ENCODE measurements around the gene CDH4.

CDH4 gene

DNA sequence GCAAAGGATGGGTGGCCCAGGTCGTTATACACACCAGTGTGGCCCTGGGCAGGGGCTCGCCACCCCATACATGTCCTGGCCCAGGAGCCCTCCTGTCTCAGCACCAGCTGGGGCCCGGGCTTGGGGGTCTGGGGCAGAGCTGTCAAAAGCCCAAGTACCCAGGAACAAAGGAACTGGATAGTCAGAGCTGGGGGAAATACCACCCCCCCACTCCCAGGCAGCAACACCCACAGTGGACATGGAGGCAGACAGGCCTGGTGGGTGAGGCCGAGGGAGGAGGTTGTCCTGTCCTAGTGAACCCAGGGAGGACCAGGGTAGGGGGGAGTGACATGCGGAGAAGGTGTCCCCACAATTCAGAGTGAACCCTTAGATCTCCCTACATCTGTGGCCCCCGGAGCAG is 406.5 kb downstream of the CDH4 start:
- Histone ChIP-seq H3K36me3 (ENCODE audit: control insufficient read depth in 2 of 2, insufficient read depth in 1 of 2, low read length in 2 of 2) (no peaks in the 10 kb centered on the region), H3K4me1 (ENCODE audit: control insufficient read depth, insufficient read depth, low read length) (no peaks in the 10 kb centered on the region), H3K4me3 (ENCODE audit: low read depth, low read length) (no peak overlapping the region), H3K27ac (ENCODE audit: extremely low read depth, low read depth, low read length) (no peak overlapping the region), H3K9me3 (ENCODE audit: control insufficient read depth, insufficient read depth, low read depth, low read length) (no peaks in the 10 kb centered on the region)
- no peak for TF ChIP-seq ZNF416 (tag by site-specific recombination; IDR thresholded peaks at IDR 0.05)
- no peak for TF ChIP-seq ZNF777 (tag by site-specific recombination; IDR thresholded peaks at IDR 0.05; ENCODE audit: borderline replicate concordance)
- no peak for TF ChIP-seq ZNF324 (tag by site-specific recombination; IDR thresholded peaks at IDR 0.05)
- no peak for TF ChIP-seq ZNF404 (tag by site-specific recombination; IDR thresholded peaks at IDR 0.05)
- TF ChIP-seq, protein P1, sequence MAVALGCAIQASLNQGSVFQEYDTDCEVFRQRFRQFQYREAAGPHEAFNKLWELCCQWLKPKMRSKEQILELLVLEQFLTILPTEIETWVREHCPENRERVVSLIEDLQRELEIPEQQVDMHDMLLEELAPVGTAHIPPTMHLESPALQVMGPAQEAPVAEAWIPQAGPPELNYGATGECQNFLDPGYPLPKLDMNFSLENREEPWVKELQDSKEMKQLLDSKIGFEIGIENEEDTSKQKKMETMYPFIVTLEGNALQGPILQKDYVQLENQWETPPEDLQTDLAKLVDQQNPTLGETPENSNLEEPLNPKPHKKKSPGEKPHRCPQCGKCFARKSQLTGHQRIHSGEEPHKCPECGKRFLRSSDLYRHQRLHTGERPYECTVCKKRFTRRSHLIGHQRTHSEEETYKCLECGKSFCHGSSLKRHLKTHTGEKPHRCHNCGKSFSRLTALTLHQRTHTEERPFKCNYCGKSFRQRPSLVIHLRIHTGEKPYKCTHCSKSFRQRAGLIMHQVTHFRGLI (tag by site-specific recombination; IDR thresholded peaks at IDR 0.05), result no peak
- TF ChIP-seq, protein P2, sequence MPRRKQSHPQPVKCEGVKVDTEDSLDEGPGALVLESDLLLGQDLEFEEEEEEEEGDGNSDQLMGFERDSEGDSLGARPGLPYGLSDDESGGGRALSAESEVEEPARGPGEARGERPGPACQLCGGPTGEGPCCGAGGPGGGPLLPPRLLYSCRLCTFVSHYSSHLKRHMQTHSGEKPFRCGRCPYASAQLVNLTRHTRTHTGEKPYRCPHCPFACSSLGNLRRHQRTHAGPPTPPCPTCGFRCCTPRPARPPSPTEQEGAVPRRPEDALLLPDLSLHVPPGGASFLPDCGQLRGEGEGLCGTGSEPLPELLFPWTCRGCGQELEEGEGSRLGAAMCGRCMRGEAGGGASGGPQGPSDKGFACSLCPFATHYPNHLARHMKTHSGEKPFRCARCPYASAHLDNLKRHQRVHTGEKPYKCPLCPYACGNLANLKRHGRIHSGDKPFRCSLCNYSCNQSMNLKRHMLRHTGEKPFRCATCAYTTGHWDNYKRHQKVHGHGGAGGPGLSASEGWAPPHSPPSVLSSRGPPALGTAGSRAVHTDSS (tag by site-specific recombination; IDR thresholded peaks at IDR 0.05), result no peak
- no peak for TF ChIP-seq ZNF175 (tag by site-specific recombination; IDR thresholded peaks at IDR 0.05)
- no peak for TF ChIP-seq ZNF76 (tag by site-specific recombination; IDR thresholded peaks at IDR 0.05; ENCODE audit: borderline replicate concordance, low read depth)
- ChIA-PET POLR2A (no interaction called here), CTCF (no interaction called here)

DNA sequence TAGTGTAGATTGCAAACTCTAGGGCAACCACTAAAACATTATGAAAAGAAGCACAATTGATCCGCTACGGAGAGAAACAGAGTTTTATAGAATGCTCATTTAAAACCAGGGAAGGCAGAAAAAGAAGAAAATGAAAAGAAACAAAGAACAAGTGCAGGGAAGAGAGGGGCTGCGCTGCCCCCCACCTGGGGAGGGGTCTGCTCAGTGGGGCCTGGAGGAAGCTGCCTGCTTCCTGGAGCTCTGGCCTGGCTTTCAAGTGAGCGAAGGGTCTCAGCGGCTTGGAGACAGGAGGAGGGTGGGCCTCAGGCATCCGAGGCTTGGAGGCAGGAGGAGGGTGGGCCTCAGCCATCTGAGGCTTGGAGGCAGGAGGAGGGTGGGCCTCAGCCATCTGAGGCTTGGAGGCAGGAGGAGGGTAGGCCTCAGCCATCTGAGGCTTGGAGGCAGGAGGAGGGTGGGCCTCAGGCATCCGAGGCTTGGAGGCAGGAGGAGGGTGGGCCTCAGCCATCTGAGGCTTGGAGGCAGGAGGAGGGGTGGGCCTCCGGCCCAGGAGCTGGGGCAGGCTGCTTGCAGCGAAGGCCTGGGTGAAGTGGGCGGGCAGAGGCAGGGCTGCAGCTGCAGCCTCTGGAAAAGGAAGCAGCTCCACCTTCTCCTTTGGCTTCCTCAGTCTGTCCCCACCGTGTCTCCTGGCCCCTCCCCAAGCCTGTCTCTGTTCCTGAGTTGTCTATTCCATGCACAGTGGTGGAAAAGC is 407.4 kb downstream of the CDH4 start:
- CTCF ChIA-PET, result no interaction called here
- no peaks in the 10 kb centered on the region for H3K4me1 ChIP-seq (ENCODE audit: control insufficient read depth, insufficient read depth, low read length)

DNA sequence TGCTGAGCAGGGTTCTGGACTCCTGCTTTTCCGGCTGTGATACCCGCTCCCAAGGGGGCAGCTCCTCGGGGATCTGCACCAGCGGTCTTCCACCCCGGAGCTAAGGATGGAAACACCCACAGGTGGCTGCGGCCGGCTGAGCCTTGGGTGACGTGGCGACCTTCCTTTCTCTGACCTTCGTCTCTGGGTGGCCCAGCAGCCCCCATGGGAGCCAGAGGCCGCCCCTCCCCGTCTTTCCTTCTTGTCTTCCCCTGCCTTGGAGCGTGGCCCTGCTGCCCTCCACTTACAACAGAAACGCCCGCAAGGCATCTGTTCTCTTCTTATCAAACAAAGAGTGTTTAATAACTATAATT is 407.9 kb downstream of the CDH4 start:
- ChIA-PET POLR2A (no interaction called here), CTCF (no interaction called here)
- Histone ChIP-seq H3K9me3 (ENCODE audit: control insufficient read depth, insufficient read depth, low read depth, low read length) (no peaks in the 10 kb centered on the region), H3K4me1 (ENCODE audit: control insufficient read depth, insufficient read depth, low read length) (no peaks in the 10 kb centered on the region), H3K27ac (ENCODE audit: extremely low read depth, low read depth, low read length) (no peak overlapping the region), H3K36me3 (ENCODE audit: control insufficient read depth in 2 of 2, insufficient read depth in 1 of 2, low read length in 2 of 2) (no peaks in the 10 kb centered on the region), H3K4me3 (ENCODE audit: low read depth, low read length) (no peak overlapping the region)
- TF ChIP-seq, protein P3, sequence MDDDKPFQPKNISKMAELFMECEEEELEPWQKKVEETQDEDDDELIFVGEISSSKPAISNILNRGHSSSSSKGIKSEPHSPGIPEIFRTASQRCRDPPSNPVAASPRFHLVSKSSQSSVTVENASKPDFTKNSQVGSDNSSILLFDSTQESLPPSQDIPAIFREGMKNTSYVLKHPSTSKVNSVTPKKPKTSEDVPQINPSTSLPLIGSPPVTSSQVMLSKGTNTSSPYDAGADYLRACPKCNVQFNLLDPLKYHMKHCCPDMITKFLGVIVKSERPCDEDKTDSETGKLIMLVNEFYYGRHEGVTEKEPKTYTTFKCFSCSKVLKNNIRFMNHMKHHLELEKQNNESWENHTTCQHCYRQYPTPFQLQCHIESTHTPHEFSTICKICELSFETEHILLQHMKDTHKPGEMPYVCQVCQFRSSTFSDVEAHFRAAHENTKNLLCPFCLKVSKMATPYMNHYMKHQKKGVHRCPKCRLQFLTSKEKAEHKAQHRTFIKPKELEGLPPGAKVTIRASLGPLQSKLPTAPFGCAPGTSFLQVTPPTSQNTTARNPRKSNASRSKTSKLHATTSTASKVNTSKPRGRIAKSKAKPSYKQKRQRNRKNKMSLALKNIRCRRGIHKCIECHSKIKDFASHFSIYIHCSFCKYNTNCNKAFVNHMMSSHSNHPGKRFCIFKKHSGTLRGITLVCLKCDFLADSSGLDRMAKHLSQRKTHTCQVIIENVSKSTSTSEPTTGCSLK (tag by site-specific recombination; IDR thresholded peaks at IDR 0.05), result no peak
- TF ChIP-seq ZNF596 (tag by site-specific recombination; IDR thresholded peaks at IDR 0.05) (no peak), KLF10 (tag by site-specific recombination; IDR thresholded peaks at IDR 0.05) (no peak), ZEB2 (tag by site-specific recombination; IDR thresholded peaks at IDR 0.05) (no peak), KLF16 (tag by site-specific recombination; IDR thresholded peaks at IDR 0.05) (no peak), ZNF48 (tag by site-specific recombination; IDR thresholded peaks at IDR 0.05) (no peak), ZNF548 (tag by site-specific recombination; IDR thresholded peaks at IDR 0.05) (no peak), KLF8 (tag by site-specific recombination; IDR thresholded peaks at IDR 0.05) (no peak)
- TF ChIP-seq, protein P2 (tag by site-specific recombination; IDR thresholded peaks at IDR 0.05), result no peak
- TF ChIP-seq, protein P4, sequence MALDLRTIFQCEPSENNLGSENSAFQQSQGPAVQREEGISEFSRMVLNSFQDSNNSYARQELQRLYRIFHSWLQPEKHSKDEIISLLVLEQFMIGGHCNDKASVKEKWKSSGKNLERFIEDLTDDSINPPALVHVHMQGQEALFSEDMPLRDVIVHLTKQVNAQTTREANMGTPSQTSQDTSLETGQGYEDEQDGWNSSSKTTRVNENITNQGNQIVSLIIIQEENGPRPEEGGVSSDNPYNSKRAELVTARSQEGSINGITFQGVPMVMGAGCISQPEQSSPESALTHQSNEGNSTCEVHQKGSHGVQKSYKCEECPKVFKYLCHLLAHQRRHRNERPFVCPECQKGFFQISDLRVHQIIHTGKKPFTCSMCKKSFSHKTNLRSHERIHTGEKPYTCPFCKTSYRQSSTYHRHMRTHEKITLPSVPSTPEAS (tag by site-specific recombination; IDR thresholded peaks at IDR 0.05), result no peak

More for the DNA sequence above, 407.4 kb downstream of the CDH4 start:
- TF ChIP-seq ZNF571 (tag by site-specific recombination; IDR thresholded peaks at IDR 0.05) (no peak), ZNF324 (tag by site-specific recombination; IDR thresholded peaks at IDR 0.05) (no peak), ZNF114 (tag by site-specific recombination; IDR thresholded peaks at IDR 0.05) (no peak), ZNF132 (tag by site-specific recombination; IDR thresholded peaks at IDR 0.05; ENCODE audit: borderline replicate concordance) (no peak), ZNF792 (tag by site-specific recombination; IDR thresholded peaks at IDR 0.05) (no peak), WT1 (tag by site-specific recombination; IDR thresholded peaks at IDR 0.05) (no peak), MYNN (tag by site-specific recombination; IDR thresholded peaks at IDR 0.05; ENCODE audit: borderline replicate concordance) (no peak)
- Histone ChIP-seq H3K27ac (ENCODE audit: extremely low read depth, low read depth, low read length) (no peak overlapping the region), H3K4me3 (ENCODE audit: low read depth, low read length) (no peak overlapping the region), H3K9me3 (ENCODE audit: control insufficient read depth, insufficient read depth, low read depth, low read length) (no peaks in the 10 kb centered on the region), H3K36me3 (ENCODE audit: control insufficient read depth in 2 of 2, insufficient read depth in 1 of 2, low read length in 2 of 2) (no peaks in the 10 kb centered on the region)
- POLR2A ChIA-PET, result no interaction called here
